Rectal smooth muscle tissue (tissue), 1 donor: ENCODE results near the gene PPOX.

Experiments used
- H3K27ac ChIP-seq: one replicate; pipeline ENCODE4 v1.7.0; 2013; ENCODE audit warnings: low read depth, low read length, inconsistent platforms
- H3K27me3 ChIP-seq: one replicate; pipeline ENCODE4 v1.7.0; 2013; ENCODE audit warnings: low read length; ENCODE audit not compliant: control insufficient read depth, insufficient read depth
- H3K36me3 ChIP-seq: one replicate; pipeline ENCODE4 v1.7.0; 2013; ENCODE audit warnings: low read length; ENCODE audit not compliant: control insufficient read depth, insufficient read depth
- H3K4me1 ChIP-seq: one replicate; pipeline ENCODE4 v1.7.0; 2013; ENCODE audit warnings: low read length; ENCODE audit not compliant: control insufficient read depth, insufficient read depth
- H3K4me3 ChIP-seq: one replicate; pipeline ENCODE4 v1.7.0; 2013; ENCODE audit warnings: low read length
- H3K9ac ChIP-seq: one replicate; pipeline ENCODE4 v1.7.0; 2013; ENCODE audit warnings: low read length

Gene PPOX

GRCh38 chr1:161185732-161186311, 19.6 kb downstream of the PPOX start:
- Histone ChIP-seq H3K36me3 (no peaks in the 10 kb centered on the region), H3K9ac (no peak overlapping the region), H3K27ac (no peak overlapping the region), H3K4me3 (no peak overlapping the region), H3K27me3 (no peaks in the 10 kb centered on the region), H3K4me1 (no peaks in the 10 kb centered on the region)

- Histone ChIP-seq H3K27me3 (no peaks in the 10 kb centered on the region), H3K4me1 (no peaks in the 10 kb centered on the region), H3K4me3 (no peak overlapping the region), H3K9ac (no peak overlapping the region), H3K36me3 (no peaks in the 10 kb centered on the region), H3K27ac (no peak overlapping the region)
Measured at GRCh38 chr1:161187311-161187710, 21.1 kb downstream of the PPOX start.

- no peaks in the 10 kb centered on the region for H3K36me3 ChIP-seq
- no peak overlapping the region for H3K27ac ChIP-seq
- H3K9ac ChIP-seq, result no peak overlapping the region
- no peak overlapping the region for H3K4me3 ChIP-seq
- H3K27me3 ChIP-seq, result no peaks in the 10 kb centered on the region
- no peaks in the 10 kb centered on the region for H3K4me1 ChIP-seq
Measured at GRCh38 chr1:161188381-161188780, 22.2 kb downstream of the PPOX start.

GRCh38 chr1:161189036-161189435, 22.8 kb downstream of the PPOX start:
- H3K9ac ChIP-seq, result no peak overlapping the region
- no peak overlapping the region for H3K27ac ChIP-seq
- no peak overlapping the region for H3K4me3 ChIP-seq
- no peaks in the 10 kb centered on the region for H3K27me3 ChIP-seq
- H3K36me3 ChIP-seq, result no peaks in the 10 kb centered on the region
- H3K4me1 ChIP-seq, result no peaks in the 10 kb centered on the region

- Histone ChIP-seq H3K27ac (no peak overlapping the region), H3K27me3 (no peaks in the 10 kb centered on the region), H3K9ac (no peak overlapping the region), H3K4me1 (no peaks in the 10 kb centered on the region), H3K36me3 (no peaks in the 10 kb centered on the region), H3K4me3 (no peak overlapping the region)
Measured at GRCh38 chr1:161190962-161191521, 24.8 kb downstream of the PPOX start.

- no peak overlapping the region for H3K4me3 ChIP-seq
- no peak overlapping the region for H3K27ac ChIP-seq
- H3K4me1 ChIP-seq, result peaks cover 4% of the 10 kb centered on the region
- no peaks in the 10 kb centered on the region for H3K27me3 ChIP-seq
- no peaks in the 10 kb centered on the region for H3K36me3 ChIP-seq
- no peak overlapping the region for H3K9ac ChIP-seq
Measured at GRCh38 chr1:161191971-161192370, 25.7 kb downstream of the PPOX start.

GRCh38 chr1:161192476-161193465, 26.5 kb downstream of the PPOX start:
- no peaks in the 10 kb centered on the region for H3K27me3 ChIP-seq
- H3K4me1 ChIP-seq, result peaks cover 9% of the 10 kb centered on the region
- no peak overlapping the region for H3K4me3 ChIP-seq
- no peak overlapping the region for H3K9ac ChIP-seq
- no peaks in the 10 kb centered on the region for H3K36me3 ChIP-seq
- no peak overlapping the region for H3K27ac ChIP-seq

GRCh38 chr1:161193561-161194235, 27.5 kb downstream of the PPOX start:
- Histone ChIP-seq H3K27me3 (no peaks in the 10 kb centered on the region), H3K27ac (no peak overlapping the region), H3K36me3 (no peaks in the 10 kb centered on the region), H3K4me1 (peaks cover 15% of the 10 kb centered on the region), H3K9ac (no peak overlapping the region), H3K4me3 (no peak overlapping the region)

- Histone ChIP-seq H3K9ac (no peak overlapping the region), H3K36me3 (no peaks in the 10 kb centered on the region), H3K4me3 (no peak overlapping the region), H3K27ac (no peak overlapping the region), H3K27me3 (no peaks in the 10 kb centered on the region), H3K4me1 (peaks cover 27% of the 10 kb centered on the region)
Measured at GRCh38 chr1:161195171-161195570, 28.9 kb downstream of the PPOX start.

GRCh38 chr1:161196111-161196510, 29.9 kb downstream of the PPOX start:
- H3K9ac ChIP-seq, result no peak overlapping the region
- H3K36me3 ChIP-seq, result no peaks in the 10 kb centered on the region
- H3K27ac ChIP-seq, result peak overlapping the region; percentile 76
- peaks cover 36% of the 10 kb centered on the region for H3K4me1 ChIP-seq
- H3K27me3 ChIP-seq, result no peaks in the 10 kb centered on the region
- no peak overlapping the region for H3K4me3 ChIP-seq

GRCh38 chr1:161196521-161197451, 30.6 kb downstream of the PPOX start:
- Histone ChIP-seq H3K36me3 (no peaks in the 10 kb centered on the region), H3K27me3 (no peaks in the 10 kb centered on the region), H3K4me1 (peaks cover 40% of the 10 kb centered on the region), H3K27ac (peak overlapping the region; percentile 76), H3K4me3 (peak overlapping the region; percentile 57), H3K9ac (no peak overlapping the region)
